HUES64 (cell line): ENCODE data around the gene CYP8B1.

Source experiments
- H3K27ac ChIP-seq: 2 replicates; pipeline ENCODE4 v1.7.0; 2013; ENCODE audit warnings: low read depth, low read length, inconsistent platforms
- H3K27me3 ChIP-seq: 2 replicates; pipeline ENCODE4 v1.6.1; 2013; ENCODE audit warnings: mild to moderate bottlenecking, low read length; ENCODE audit not compliant: insufficient read depth
- H3K36me3 ChIP-seq: 2 replicates; pipeline ENCODE4 v1.6.1; 2013; ENCODE audit warnings: mild to moderate bottlenecking, low read length; ENCODE audit not compliant: insufficient read depth
- H3K4me1 ChIP-seq: 2 replicates; pipeline ENCODE4 v1.6.1; 2013; ENCODE audit warnings: mild to moderate bottlenecking, low read length, moderate library complexity; ENCODE audit not compliant: insufficient read depth
- H3K4me3 ChIP-seq: 2 replicates; pipeline ENCODE4 v1.5.1; 2013; ENCODE audit warnings: mild to moderate bottlenecking, low read length, moderate library complexity
- H3K9ac ChIP-seq: 2 replicates; pipeline ENCODE4 v1.6.1; 2013; ENCODE audit warnings: mild to moderate bottlenecking, low read depth, low read length
- H3K9me3 ChIP-seq: 2 replicates; pipeline ENCODE4 v1.6.1; 2013; ENCODE audit warnings: low read depth, low read length; ENCODE audit not compliant: insufficient read depth
- WGBS: fragments of 150-250, 120-280 bp; methylation state at CpG from one replicate; pipeline ENCODE4 v1.1.7; 2013; ENCODE audit warnings: missing lambda C conversion rate; 5-methylcytosine and 5-hydroxymethylcytosine counted together

The CYP8B1 gene

GRCh38 chr3:42868841-42869240 lies 6.8 kb downstream of the CYP8B1 start:
- H3K4me1 ChIP-seq: no peaks in the 10 kb centered on the region
- H3K9ac ChIP-seq: no peak overlapping the region
- no peaks in the 10 kb centered on the region for H3K9me3 ChIP-seq
- H3K27me3 ChIP-seq: no peaks in the 10 kb centered on the region
- no peaks in the 10 kb centered on the region for H3K36me3 ChIP-seq
- 92% methylated on average over 5 of the region's 5 CpGs for WGBS
- no peak overlapping the region for H3K27ac ChIP-seq
- no peak overlapping the region for H3K4me3 ChIP-seq

DNA sequence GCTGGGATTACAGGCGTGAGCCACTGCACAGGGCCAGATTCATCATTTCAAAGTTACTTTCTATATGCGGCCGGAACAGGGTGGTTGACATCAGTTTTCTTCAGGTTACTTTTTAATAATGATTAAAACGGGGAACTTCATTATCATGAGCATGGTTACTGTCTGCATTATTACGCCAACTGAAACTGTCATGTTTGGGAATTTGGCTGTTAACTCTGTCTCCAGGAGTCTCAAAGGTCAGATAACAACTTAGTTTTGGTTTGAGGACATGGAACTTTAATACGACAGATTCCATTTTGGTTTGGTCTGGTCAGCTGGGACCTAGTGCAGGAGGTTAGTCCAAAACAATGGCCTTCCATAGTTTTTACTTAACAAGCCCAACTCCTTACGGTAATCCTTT lies 8.5 kb downstream of the CYP8B1 start:
- WGBS: 97% methylated on average over 7 of the region's 7 CpGs
- Histone ChIP-seq H3K9me3 (no peaks in the 10 kb centered on the region), H3K4me3 (no peak overlapping the region), H3K27me3 (no peaks in the 10 kb centered on the region), H3K27ac (no peak overlapping the region), H3K4me1 (no peaks in the 10 kb centered on the region), H3K9ac (no peak overlapping the region), H3K36me3 (no peaks in the 10 kb centered on the region)

GRCh38 chr3:42865256-42865655 lies 10.4 kb downstream of the CYP8B1 start:
- Histone ChIP-seq H3K4me3 (no peak overlapping the region), H3K4me1 (no peaks in the 10 kb centered on the region), H3K36me3 (no peaks in the 10 kb centered on the region), H3K9ac (no peak overlapping the region), H3K27ac (no peak overlapping the region), H3K9me3 (no peaks in the 10 kb centered on the region), H3K27me3 (no peaks in the 10 kb centered on the region)
- WGBS: 95% methylated on average over 8 of the region's 8 CpGs

GRCh38 chr3:42864321-42864950 lies 11.2 kb downstream of the CYP8B1 start:
- Histone ChIP-seq H3K27me3 (no peaks in the 10 kb centered on the region), H3K4me1 (no peaks in the 10 kb centered on the region), H3K9ac (no peak overlapping the region), H3K4me3 (no peak overlapping the region), H3K27ac (no peak overlapping the region), H3K36me3 (no peaks in the 10 kb centered on the region), H3K9me3 (no peaks in the 10 kb centered on the region)
- WGBS: 95% methylated on average over 15 of the region's 15 CpGs

DNA sequence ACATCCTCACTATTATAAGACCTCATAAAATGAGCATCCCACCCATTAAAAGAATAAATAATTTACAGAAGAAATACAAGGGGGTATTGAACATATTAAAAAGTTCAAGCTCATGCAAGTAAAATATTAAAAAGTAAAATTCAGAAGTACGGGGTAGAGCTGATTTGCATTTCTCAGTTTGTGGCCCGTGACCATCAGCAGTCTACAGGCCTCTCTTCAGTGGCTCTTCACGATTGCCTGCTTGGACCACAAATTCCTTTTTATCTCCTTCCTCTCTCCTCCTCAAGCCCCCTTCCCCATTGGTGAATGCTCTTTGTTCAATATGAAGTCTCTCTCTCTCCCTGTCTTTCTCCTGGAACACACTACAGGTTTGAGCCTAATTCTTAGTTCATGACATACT lies 19.1 kb downstream of the CYP8B1 start:
- WGBS: 94% methylated on average over 3 of the region's 3 CpGs
- Histone ChIP-seq H3K36me3 (no peaks in the 10 kb centered on the region), H3K27ac (no peak overlapping the region), H3K27me3 (no peaks in the 10 kb centered on the region), H3K9ac (no peak overlapping the region), H3K9me3 (no peaks in the 10 kb centered on the region), H3K4me1 (no peaks in the 10 kb centered on the region), H3K4me3 (no peak overlapping the region)

DNA sequence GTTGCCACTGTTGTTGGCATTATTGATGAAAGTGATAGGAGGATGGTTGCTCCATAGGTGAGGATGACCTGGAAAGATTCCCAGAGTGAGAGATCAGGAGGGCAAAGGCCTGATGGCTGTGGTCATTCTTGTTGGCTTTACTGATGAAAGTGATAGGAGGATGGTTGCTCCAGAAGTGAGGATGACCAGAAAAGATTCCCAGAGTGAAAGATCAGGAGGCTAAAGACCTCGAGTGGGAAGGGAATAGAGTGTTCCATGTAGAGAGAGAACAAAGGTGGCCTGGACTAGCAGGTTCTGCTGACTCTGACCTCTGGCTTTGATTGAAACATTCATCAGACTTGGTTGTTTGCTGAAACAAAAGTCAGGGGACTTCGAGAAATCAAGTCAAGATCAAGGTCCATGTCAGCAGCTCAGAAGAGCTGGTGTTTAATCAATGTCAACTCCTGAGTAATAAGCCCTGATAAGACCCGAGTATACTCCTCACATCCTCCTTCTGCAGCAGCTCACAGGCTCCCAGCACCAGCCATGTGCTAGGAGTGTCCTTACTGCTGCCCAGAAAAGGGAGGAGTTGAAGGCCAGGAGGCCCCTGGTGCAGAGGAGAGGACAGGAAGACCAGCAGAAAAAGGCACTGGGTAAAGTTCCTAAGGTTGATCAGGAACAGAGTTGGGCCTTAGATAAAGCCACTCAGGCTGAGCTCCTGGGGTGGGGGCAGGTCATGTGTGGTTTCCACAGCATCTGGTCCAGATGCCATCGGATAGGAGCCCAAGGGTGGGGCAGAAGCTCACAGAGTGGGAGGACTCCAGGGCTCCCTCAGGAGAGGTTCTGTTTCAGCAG lies 19.9 kb downstream of the CYP8B1 start:
- no peaks in the 10 kb centered on the region for H3K9me3 ChIP-seq
- WGBS: 89% methylated on average over 4 of the region's 4 CpGs
- no peaks in the 10 kb centered on the region for H3K4me1 ChIP-seq
- no peak overlapping the region for H3K27ac ChIP-seq
- H3K36me3 ChIP-seq: no peaks in the 10 kb centered on the region
- H3K27me3 ChIP-seq: no peaks in the 10 kb centered on the region
- no peak overlapping the region for H3K9ac ChIP-seq
- H3K4me3 ChIP-seq: no peak overlapping the region

GRCh38 chr3:42855219-42855546 lies 20.5 kb downstream of the CYP8B1 start:
- Histone ChIP-seq H3K36me3 (no peaks in the 10 kb centered on the region), H3K27ac (no peak overlapping the region), H3K4me3 (no peak overlapping the region), H3K27me3 (no peaks in the 10 kb centered on the region), H3K4me1 (no peaks in the 10 kb centered on the region), H3K9ac (no peak overlapping the region), H3K9me3 (no peaks in the 10 kb centered on the region)

DNA sequence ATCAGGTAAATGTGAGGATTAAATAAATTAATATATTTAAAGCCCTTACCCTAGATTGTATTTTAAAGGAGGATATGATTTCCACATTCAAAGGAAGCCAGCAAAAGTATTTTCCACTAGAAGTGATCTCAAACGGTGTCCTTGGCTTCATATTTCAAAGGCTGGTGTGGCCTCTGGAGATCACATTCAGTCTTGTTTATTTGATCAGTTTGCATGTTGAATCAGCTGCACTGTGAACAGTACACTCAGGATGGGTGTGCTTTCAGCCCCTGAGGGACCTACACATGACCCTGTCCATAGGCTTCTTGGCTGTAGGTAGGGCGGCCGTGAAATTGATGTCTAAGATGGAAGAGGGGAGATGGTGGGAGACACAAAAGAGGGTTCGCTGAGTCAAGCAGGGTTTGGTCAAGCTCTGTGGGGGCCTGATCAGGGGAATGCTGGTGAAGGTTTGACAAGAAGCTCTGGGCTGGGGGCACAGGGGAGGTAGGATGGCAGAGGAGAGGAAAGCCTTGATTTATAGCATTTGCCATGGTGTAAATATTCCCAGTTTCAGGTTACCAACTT lies 21.9 kb downstream of the CYP8B1 start:
- Histone ChIP-seq H3K9ac (no peak overlapping the region), H3K36me3 (no peaks in the 10 kb centered on the region), H3K9me3 (no peaks in the 10 kb centered on the region), H3K27ac (no peak overlapping the region), H3K4me3 (no peak overlapping the region), H3K4me1 (no peaks in the 10 kb centered on the region), H3K27me3 (no peaks in the 10 kb centered on the region)
- 92% methylated on average over 4 of the region's 4 CpGs for WGBS

GRCh38 chr3:42853056-42853455 lies 22.6 kb downstream of the CYP8B1 start:
- no peaks in the 10 kb centered on the region for H3K27me3 ChIP-seq
- no peak overlapping the region for H3K9ac ChIP-seq
- no peak overlapping the region for H3K4me3 ChIP-seq
- WGBS: 93% methylated on average over 1 of the region's 1 CpG
- no peaks in the 10 kb centered on the region for H3K36me3 ChIP-seq
- H3K27ac ChIP-seq: no peak overlapping the region
- H3K9me3 ChIP-seq: no peaks in the 10 kb centered on the region
- no peaks in the 10 kb centered on the region for H3K4me1 ChIP-seq

- no peak overlapping the region for H3K27ac ChIP-seq
- no peaks in the 10 kb centered on the region for H3K4me1 ChIP-seq
- no peaks in the 10 kb centered on the region for H3K36me3 ChIP-seq
- H3K9me3 ChIP-seq: no peaks in the 10 kb centered on the region
- H3K9ac ChIP-seq: no peak overlapping the region
- no peaks in the 10 kb centered on the region for H3K27me3 ChIP-seq
- H3K4me3 ChIP-seq: no peak overlapping the region
- WGBS: 84% methylated on average over 2 of the region's 2 CpGs
Measured at GRCh38 chr3:42852441-42852840, 23.2 kb downstream of the CYP8B1 start.

DNA sequence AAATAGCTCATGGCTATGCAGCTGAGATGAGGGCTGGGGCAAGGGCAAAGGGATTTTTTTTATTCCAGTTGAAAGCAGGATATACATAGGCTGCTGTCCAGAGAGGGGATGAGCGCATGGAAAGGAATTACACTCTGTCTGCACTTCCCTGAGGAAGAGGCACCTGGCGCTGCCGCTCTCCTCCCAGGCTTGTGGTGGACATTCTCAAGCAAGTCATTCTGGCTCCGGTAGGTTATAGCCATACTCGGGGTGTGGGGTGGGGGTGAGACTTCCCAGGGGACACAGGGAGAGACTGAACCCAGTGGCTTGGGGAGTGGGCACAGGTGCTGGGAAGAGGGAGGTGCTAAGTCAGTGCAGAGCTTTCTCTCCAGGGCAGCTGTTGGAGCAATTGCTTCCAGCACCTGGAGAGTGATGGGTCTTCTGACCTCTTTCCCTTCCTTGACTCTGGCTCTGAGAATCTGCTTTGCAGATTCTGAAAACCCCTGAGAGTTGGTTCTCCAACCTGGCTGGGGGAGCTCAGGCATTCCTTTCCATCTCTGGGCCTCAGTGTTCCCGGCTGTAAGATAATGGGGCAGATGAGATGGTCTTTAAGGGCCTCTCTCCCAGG lies 24.3 kb downstream of the CYP8B1 start:
- Histone ChIP-seq H3K4me3 (no peak overlapping the region), H3K4me1 (no peaks in the 10 kb centered on the region)
- 95% methylated on average over 6 of the region's 6 CpGs for WGBS

More for the DNA sequence above, 24.3 kb downstream of the CYP8B1 start:
- Histone ChIP-seq H3K36me3 (no peaks in the 10 kb centered on the region), H3K9ac (no peak overlapping the region), H3K9me3 (no peaks in the 10 kb centered on the region), H3K27ac (no peak overlapping the region), H3K27me3 (no peaks in the 10 kb centered on the region)
